Thoracic aorta (tissue), 2 donors: ENCODE measurements around the gene SNAP47. TPM values are rescaled to one million over a fixed set of nuclear protein-coding genes. Genes with fewer than 3 reads are reported as not detected.

Experiments used
- ATAC-seq: fragments of 150-250 bp; one replicate; pipeline ENCODE4 v1.8.0; 2017; ENCODE audit warnings: low read depth; ENCODE audit not compliant: insufficient number of reproducible peaks, low FRiP score
- DNase-seq: peaks from one replicate; pipeline ENCODE4 v3.0.0-alpha.2; 2020; ENCODE audit warnings: low spot score
- H3K27ac ChIP-seq, 2 donors: fragments of 200-600 bp; sonication (generic); 1 replicate in 1 of 2; 2 replicates in 1 of 2; pipeline ENCODE4 v1.5.1; 2016; ENCODE audit warnings: mild to moderate bottlenecking in 2 of 2, moderate library complexity in 2 of 2
- H3K27me3 ChIP-seq: fragments of 200-600 bp; sonication (generic); replicated peaks from 2 replicates; pipeline ENCODE4 v1.6.0; 2016; ENCODE audit warnings: mild to moderate bottlenecking; ENCODE audit not compliant: insufficient read depth
- H3K36me3 ChIP-seq: fragments of 200-600 bp; sonication (generic); one replicate; pipeline ENCODE4 v1.5.1; 2016
- H3K4me1 ChIP-seq, 2 donors: fragments of 200-600 bp; sonication (generic); 1 replicate in 1 of 2; 2 replicates in 1 of 2; pipeline versions ENCODE4 v1.5.1 to v1.6.0; 2016; ENCODE audit warnings: low read depth in 2 of 2, mild to moderate bottlenecking in 1 of 2; ENCODE audit not compliant: control insufficient read depth in 1 of 2
- H3K4me3 ChIP-seq: fragments of 200-600 bp; sonication (generic); 2 replicates; pipeline ENCODE4 v1.5.1; 2016; ENCODE audit warnings: mild to moderate bottlenecking
- H3K9me3 ChIP-seq: fragments of 200-600 bp; sonication (generic); 2 replicates; pipeline ENCODE4 v1.5.1; 2016
- total RNA-seq, 2 donors: library from RNA; depleted of rRNA; stranded (reverse); fragments of >200 nt; gene quantifications; one replicate each; pipeline versions ENCODE4 v1.1.0 to v1.2.3, GENCODE V29; 2016
- TF ChIP-seq, protein P1 (sequence below): fragments of 200-600 bp; sonication (generic); IDR thresholded peaks from one replicate; pipeline ENCODE4 v1.5.1; 2019; ENCODE audit warnings: antibody characterized with exemption

Gene SNAP47
- total RNA-seq, 2 donors from 2014 or later = 26.3 to 42.4 TPM

DNA sequence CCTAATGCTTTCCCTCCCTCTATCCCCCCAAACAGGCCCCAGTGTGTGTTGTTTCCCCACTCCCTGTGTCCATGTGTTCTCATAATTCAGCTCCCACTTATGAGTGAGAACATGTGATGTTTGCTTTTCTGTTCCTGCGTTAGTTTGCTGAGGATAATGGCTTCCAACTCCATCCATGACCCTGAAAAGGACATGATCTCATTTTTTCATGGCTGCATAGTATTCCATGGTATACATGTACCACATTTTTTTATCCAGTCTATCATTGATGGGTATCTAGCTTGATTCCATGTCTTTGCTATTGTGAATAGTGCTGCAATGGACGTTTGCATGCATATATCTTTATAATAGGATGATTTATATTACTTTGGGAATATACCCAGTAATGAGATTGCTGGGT, 89.0 kb downstream of the SNAP47 start:
- no peaks in the 10 kb centered on the region for H3K4me1 ChIP-seq
- no peak overlapping the region for H3K4me3 ChIP-seq
- no peak for ATAC-seq
- TF ChIP-seq, protein P1, sequence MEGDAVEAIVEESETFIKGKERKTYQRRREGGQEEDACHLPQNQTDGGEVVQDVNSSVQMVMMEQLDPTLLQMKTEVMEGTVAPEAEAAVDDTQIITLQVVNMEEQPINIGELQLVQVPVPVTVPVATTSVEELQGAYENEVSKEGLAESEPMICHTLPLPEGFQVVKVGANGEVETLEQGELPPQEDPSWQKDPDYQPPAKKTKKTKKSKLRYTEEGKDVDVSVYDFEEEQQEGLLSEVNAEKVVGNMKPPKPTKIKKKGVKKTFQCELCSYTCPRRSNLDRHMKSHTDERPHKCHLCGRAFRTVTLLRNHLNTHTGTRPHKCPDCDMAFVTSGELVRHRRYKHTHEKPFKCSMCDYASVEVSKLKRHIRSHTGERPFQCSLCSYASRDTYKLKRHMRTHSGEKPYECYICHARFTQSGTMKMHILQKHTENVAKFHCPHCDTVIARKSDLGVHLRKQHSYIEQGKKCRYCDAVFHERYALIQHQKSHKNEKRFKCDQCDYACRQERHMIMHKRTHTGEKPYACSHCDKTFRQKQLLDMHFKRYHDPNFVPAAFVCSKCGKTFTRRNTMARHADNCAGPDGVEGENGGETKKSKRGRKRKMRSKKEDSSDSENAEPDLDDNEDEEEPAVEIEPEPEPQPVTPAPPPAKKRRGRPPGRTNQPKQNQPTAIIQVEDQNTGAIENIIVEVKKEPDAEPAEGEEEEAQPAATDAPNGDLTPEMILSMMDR = no peak
- no peak for DNase-seq
- H3K27me3 ChIP-seq = no peaks in the 10 kb centered on the region
- H3K36me3 ChIP-seq = no peaks in the 10 kb centered on the region
- no peaks in the 10 kb centered on the region for H3K9me3 ChIP-seq
- no peak overlapping the region for H3K27ac ChIP-seq

DNA sequence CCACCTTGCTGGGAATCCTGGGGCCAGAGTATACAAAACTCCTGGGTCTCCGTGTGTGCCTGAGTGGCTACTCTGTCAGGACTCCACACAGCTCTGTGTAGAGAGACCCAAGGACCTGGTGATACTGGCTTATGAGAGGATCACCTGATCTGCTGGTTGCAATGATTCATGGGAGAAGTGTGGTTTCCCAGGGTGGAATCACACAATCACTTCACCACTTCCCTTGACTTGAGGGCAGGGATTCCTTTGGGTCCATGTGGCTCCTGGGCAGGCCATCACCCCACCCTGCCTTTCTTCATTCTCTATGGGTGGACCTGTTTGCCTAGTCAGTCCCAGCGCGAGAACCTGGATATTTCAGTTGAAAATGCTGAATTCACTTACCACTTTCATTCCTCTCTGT, 93.6 kb downstream of the SNAP47 start:
- no peaks in the 10 kb centered on the region for H3K9me3 ChIP-seq
- H3K27ac ChIP-seq = no peak overlapping the region
- TF ChIP-seq, protein P1 = no peak
- no peak for DNase-seq
- no peaks in the 10 kb centered on the region for H3K36me3 ChIP-seq
- H3K27me3 ChIP-seq = no peaks in the 10 kb centered on the region
- no peaks in the 10 kb centered on the region for H3K4me1 ChIP-seq
- no peak overlapping the region for H3K4me3 ChIP-seq
- no peak for ATAC-seq

Other genes with a start within 250 kb of the SNAP47 start
- gene ZNF678, start 171.9 kb upstream of the SNAP47 start, total RNA-seq = 10 to 100 TPM in 1 of 2 donors, 1 to 10 TPM in 1; 7.1 to 10.6 TPM
- gene JMJD4, start 133 bp upstream of the SNAP47 start, total RNA-seq = 10 to 100 TPM; 19.4 to 24.2 TPM
- gene PRSS38, start 80.2 kb downstream of the SNAP47 start, total RNA-seq = not detected
- gene WNT9A, start 212.5 kb downstream of the SNAP47 start, total RNA-seq = 1 to 10 TPM; 1.2 to 7.9 TPM